HEK293T (cell line): ENCODE data around the gene CHRNG.

Experiments used
- ARNT ChIP-seq: fragments of 450-650 bp; IDR thresholded peaks from 2 replicates; pipeline ENCODE4 v1.6.1; 2017; ENCODE audit warnings: mild to moderate bottlenecking
- CTBP1 ChIP-seq: fragments of 450-650 bp; IDR thresholded peaks from 2 replicates; pipeline ENCODE4 v1.6.1; 2016; ENCODE audit warnings: borderline replicate concordance
- ELF4 ChIP-seq: fragments of 450-650 bp; IDR thresholded peaks from 2 replicates; pipeline ENCODE4 v1.6.1; 2017; ENCODE audit warnings: antibody characterized with exemption
- FOXA1 ChIP-seq: fragments of 450-650 bp; IDR thresholded peaks from 2 replicates; pipeline ENCODE4 v1.6.1; 2016; ENCODE audit warnings: mild to moderate bottlenecking
- FOXK2 ChIP-seq: fragments of 450-650 bp; IDR thresholded peaks from 2 replicates; pipeline ENCODE4 v1.6.1; 2016; ENCODE audit warnings: mild to moderate bottlenecking
- FOXM1 ChIP-seq: fragments of 450-650 bp; IDR thresholded peaks from 2 replicates; pipeline ENCODE4 v1.6.1; 2017; ENCODE audit warnings: mild to moderate bottlenecking, borderline replicate concordance
- HDGF ChIP-seq: fragments of 450-650 bp; IDR thresholded peaks from 2 replicates; pipeline ENCODE4 v1.6.1; 2017; ENCODE audit warnings: antibody characterized with exemption, borderline replicate concordance
- L3MBTL2 ChIP-seq: fragments of 450-650 bp; conservative IDR thresholded peaks from 2 replicates; pipeline ENCODE4 v1.6.1; 2016; ENCODE audit warnings: mild to moderate bottlenecking
- NFRKB ChIP-seq: fragments of 450-650 bp; IDR thresholded peaks from 2 replicates; pipeline ENCODE4 v1.6.1; 2016; ENCODE audit warnings: mild to moderate bottlenecking, moderate library complexity
- SP1 ChIP-seq: fragments of 450-650 bp; IDR thresholded peaks from 2 replicates; pipeline ENCODE4 v1.6.1; 2017
- SUZ12 ChIP-seq: fragments of 450-650 bp; IDR thresholded peaks from 2 replicates; pipeline ENCODE4 v1.6.1; 2016; ENCODE audit warnings: mild to moderate bottlenecking
- TARDBP ChIP-seq: fragments of 450-650 bp; IDR thresholded peaks from 2 replicates; pipeline ENCODE4 v1.6.1; 2016
- ZNF384 ChIP-seq: fragments of 450-650 bp; IDR thresholded peaks from 2 replicates; pipeline ENCODE4 v1.6.1; 2016
- TF ChIP-seq, protein P1 (sequence below): fragments of 450-650 bp; IDR thresholded peaks from 2 replicates; pipeline ENCODE4 v1.6.1; 2016

- TF ChIP-seq ARNT (no peak), L3MBTL2 (no peak), ELF4 (no peak), FOXM1 (no peak), ZNF384 (no peak), SP1 (no peak), SUZ12 (no peak), NFRKB (no peak), FOXK2 (no peak), CTBP1 (no peak), TARDBP (no peak), FOXA1 (no peak), HDGF (no peak)
- TF ChIP-seq, protein P1, sequence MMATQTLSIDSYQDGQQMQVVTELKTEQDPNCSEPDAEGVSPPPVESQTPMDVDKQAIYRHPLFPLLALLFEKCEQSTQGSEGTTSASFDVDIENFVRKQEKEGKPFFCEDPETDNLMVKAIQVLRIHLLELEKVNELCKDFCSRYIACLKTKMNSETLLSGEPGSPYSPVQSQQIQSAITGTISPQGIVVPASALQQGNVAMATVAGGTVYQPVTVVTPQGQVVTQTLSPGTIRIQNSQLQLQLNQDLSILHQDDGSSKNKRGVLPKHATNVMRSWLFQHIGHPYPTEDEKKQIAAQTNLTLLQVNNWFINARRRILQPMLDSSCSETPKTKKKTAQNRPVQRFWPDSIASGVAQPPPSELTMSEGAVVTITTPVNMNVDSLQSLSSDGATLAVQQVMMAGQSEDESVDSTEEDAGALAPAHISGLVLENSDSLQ: no peak
Measured at GRCh38 chr2:232492963-232493700, 46.4 kb upstream of the CHRNG start.
